Stomach (tissue), 9 donors: ENCODE results near the gene ACOT9. TPM values are rescaled to one million over a fixed set of nuclear protein-coding genes. Genes with fewer than 3 reads are reported as not detected.
"Not testable (repeated sequence)": the region's sequence is repeated elsewhere in the genome, so short reads cannot be mapped to it uniquely, and the experiment has no call there.

Experiments used
- DNase-seq, 2 donors: peaks; one replicate each; pipeline versions ENCODE4 v3.0.0 to v3.0.0-alpha.2; 2013 to 2019
- H3K27ac ChIP-seq, 5 donors: fragments of 200-600 bp in 4 of 5; sonication (generic) in 4 of 5; one replicate each; pipeline ENCODE4 v1.5.1; 2013 to 2019; ENCODE audit warnings: mild to moderate bottlenecking in 1 of 5, moderate library complexity in 1 of 5
- H3K27me3 ChIP-seq, 3 donors: fragments of 200-600 bp; sonication (generic); one replicate each; pipeline ENCODE4 v1.5.1; 2017 to 2019; ENCODE audit warnings: mixed run types in 1 of 3
- H3K36me3 ChIP-seq, 4 donors: fragments of 200-600 bp; sonication (generic); 1 replicate in 3 of 4; 2 replicates in 1 of 4; pipeline ENCODE4 v1.5.1; 2016 to 2019
- H3K4me1 ChIP-seq, 4 donors: fragments of 200-600 bp; sonication (generic); one replicate each; pipeline ENCODE4 v1.5.1; 2016 to 2019
- H3K4me3 ChIP-seq, 4 donors: fragments of 200-600 bp; sonication (generic) in 3 of 4; one replicate each; pipeline ENCODE4 v1.5.1; 2016 to 2019; ENCODE audit warnings: mild to moderate bottlenecking in 1 of 4
- H3K9me3 ChIP-seq, 4 donors: fragments of 200-600 bp; sonication (generic); one replicate each; pipeline ENCODE4 v1.5.1; 2016 to 2019
- CTCF ChIP-seq, 7 experiments: fragments of 450-650 bp in 4 of 7; fragments of 200-600 bp in 3 of 7; sonication (generic) in 3 of 7; IDR thresholded peaks; one replicate each; pipeline ENCODE4 v1.5.1; 2016 to 2019; ENCODE audit warnings: antibody characterized with exemption in 7 of 7, control low read depth in 2 of 7, mild to moderate bottlenecking in 1 of 7
- EP300 ChIP-seq: sonication (generic); formaldehyde crosslinking; IDR thresholded peaks from one replicate; pipeline ENCODE4 v1.6.1; 2017; ENCODE audit warnings: antibody characterized with exemption
- POLR2A ChIP-seq, 4 donors: fragments of 450-650 bp; IDR thresholded peaks; one replicate each; pipeline ENCODE4 v1.6.1; 2016; ENCODE audit warnings: antibody characterized with exemption in 4 of 4, control low read depth in 2 of 4, mild to moderate bottlenecking in 1 of 4, moderate library complexity in 1 of 4
- POLR2AphosphoS5 ChIP-seq, 3 donors: sonication (generic); formaldehyde crosslinking; IDR thresholded peaks; one replicate each; pipeline ENCODE4 v1.6.1; 2016; ENCODE audit warnings: antibody characterized with exemption in 3 of 3
- WGBS, 5 donors: extraction: QIAGEN DNeasy Blood & Tissue Kit in 3 of 5; methylation state at CpG; one replicate each; pipeline versions ENCODE4 v1.1.5 to v1.1.7; 2013 to 2018; 5-methylcytosine and 5-hydroxymethylcytosine counted together
- intact Hi-C: fragments of 100-400 bp; cut with DNase I; formaldehyde crosslinking; loops from one replicate; pipeline ENCODE4 v1.15.1; 2023; ENCODE audit warnings: low total_unique reads
- polyA plus RNA-seq, 3 donors: library from polyadenylated mRNA; stranded (reverse); fragments of 200-250 nt; gene quantifications; one replicate each; pipeline ENCODE4 v1.2.3, GENCODE V29; 2013
- total RNA-seq, 5 donors: library from RNA; depleted of rRNA; stranded (reverse); fragments of >200 nt; gene quantifications; one replicate each; pipeline versions ENCODE4 v1.1.0 to v1.2.3, GENCODE V29; 2014 to 2016
- donor health status: healthy with polysubstance abuse.
- donor health status: Bipolar disorder and iron deficiency.
- donor health status: healthy.

ACOT9 gene
- total and polyA plus RNA-seq, 8 donors = 5.4 to 62.6 (median 23.2) TPM

GRCh38 chrX:23752740-23753415, 9.8 kb upstream of the ACOT9 start:
- Histone ChIP-seq H3K4me3 (no peak overlapping the region), H3K9me3 (no peaks in the 10 kb centered on the region), H3K36me3 (no peaks in the 10 kb centered on the region), H3K27ac (peak overlapping the region in 1 of 5 donors; percentile 1), H3K4me1 (no peaks in the 10 kb centered on the region), H3K27me3 (no peaks in the 10 kb centered on the region)
- intact Hi-C loops = no loop called here
- 53 to 76% (median 70%) methylated on average over 2 of the region's 2 CpGs for WGBS, 5 donors
- peak in 1 of 2 donors; percentile 20 for DNase-seq
- TF ChIP-seq POLR2AphosphoS5 (IDR thresholded peaks at IDR 0.05) (no peak), CTCF (IDR thresholded peaks at IDR 0.05) (no peak), POLR2A (IDR thresholded peaks at IDR 0.05) (no peak), EP300 (no peak)

- intact Hi-C loops = no loop called here
- no peak for DNase-seq
- no peak overlapping the region for H3K27ac ChIP-seq
- no peaks in the 10 kb centered on the region for H3K9me3 ChIP-seq
- WGBS, 5 donors = 59 to 69% (median 64%) methylated on average over 2 of the region's 2 CpGs
- no peaks in the 10 kb centered on the region for H3K27me3 ChIP-seq
- H3K36me3 ChIP-seq = no peaks in the 10 kb centered on the region
- H3K4me3 ChIP-seq = no peak overlapping the region
- TF ChIP-seq CTCF (IDR thresholded peaks at IDR 0.05) (no peak), POLR2AphosphoS5 (IDR thresholded peaks at IDR 0.05) (no peak), POLR2A (IDR thresholded peaks at IDR 0.05) (no peak), EP300 (no peak)
- H3K4me1 ChIP-seq = no peaks in the 10 kb centered on the region
These were observed 6.5 kb upstream of the ACOT9 start for GRCh38 chrX:23749576-23749975.

GRCh38 chrX:23749129-23749528, 6.1 kb upstream of the ACOT9 start:
- intact Hi-C loops = no loop called here
- Histone ChIP-seq H3K9me3 (no peaks in the 10 kb centered on the region), H3K27ac (no peak overlapping the region), H3K4me1 (no peaks in the 10 kb centered on the region), H3K27me3 (no peaks in the 10 kb centered on the region), H3K4me3 (no peak overlapping the region), H3K36me3 (no peaks in the 10 kb centered on the region)
- TF ChIP-seq CTCF (IDR thresholded peaks at IDR 0.05) (no peak), POLR2A (IDR thresholded peaks at IDR 0.05) (no peak), EP300 (no peak), POLR2AphosphoS5 (IDR thresholded peaks at IDR 0.05) (no peak)
- DNase-seq = no peak
- WGBS, 5 donors = 77 to 86% (median 82%) methylated on average over 4 of the region's 4 CpGs

- Histone ChIP-seq H3K27me3 (no peaks in the 10 kb centered on the region), H3K36me3 (no peaks in the 10 kb centered on the region), H3K9me3 (no peaks in the 10 kb centered on the region), H3K4me3 (no peak overlapping the region), H3K27ac (no peak overlapping the region), H3K4me1 (peaks cover 0 to 14% (median 2%) of the 10 kb centered on the region in 4 donors)
- no peak for TF ChIP-seq POLR2AphosphoS5 (IDR thresholded peaks at IDR 0.05)
- TF ChIP-seq CTCF (IDR thresholded peaks at IDR 0.05) = no peak
- no peak for TF ChIP-seq EP300
- no peak for TF ChIP-seq POLR2A (IDR thresholded peaks at IDR 0.05)
- DNase-seq = no peak
- intact Hi-C loops = no loop called here
- WGBS, 5 donors = 48 to 66% (median 57%) methylated on average over 3 of the region's 3 CpGs
These were observed 2.7 kb upstream of the ACOT9 start for GRCh38 chrX:23745786-23746185.

- H3K9me3 ChIP-seq, H3K27me3 ChIP-seq, H3K36me3 ChIP-seq, intact Hi-C loops, DNase-seq: not testable (repeated sequence)
- peak overlapping the region; percentile 93 to 97 (median 95) for H3K27ac ChIP-seq
- peaks cover 0 to 20% (median 2%) of the 10 kb centered on the region in 4 donors for H3K4me1 ChIP-seq
- 54 to 74% (median 65%) methylated on average over 13 to 14 of the region's 14 CpGs for WGBS, 5 donors
- H3K4me3 ChIP-seq = peak overlapping the region; percentile 64 to 71 (median 68)
These were observed 521 bp upstream of the ACOT9 start for GRCh38 chrX:23743623-23743971.
